ENCODE data around the gene KANK4. TPM values are rescaled to one million over a fixed set of nuclear protein-coding genes. Genes with fewer than 3 reads are reported as not detected.

KANK4 gene
- total RNA-seq, 1 donor from 2014 or later = not detected

DNA sequence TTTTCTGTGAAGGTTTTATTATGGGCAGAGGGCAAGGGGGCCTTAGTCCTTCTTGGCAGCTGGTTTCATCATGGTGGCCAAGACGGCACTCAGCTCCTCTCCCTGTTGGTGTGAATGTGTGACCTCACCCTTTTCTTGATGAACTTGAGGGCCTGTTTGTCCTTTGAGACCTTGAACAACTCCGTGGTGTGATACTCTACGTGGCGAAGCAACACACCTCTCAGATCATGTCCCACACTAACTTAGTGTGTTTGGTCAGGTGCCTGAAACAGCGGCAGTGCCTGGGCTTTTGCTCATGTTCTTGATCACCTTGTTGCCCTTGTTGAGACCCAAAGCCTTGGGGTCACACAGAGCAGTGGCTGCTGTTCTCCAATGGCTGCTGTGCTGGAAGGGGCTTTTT is 111.1 kb downstream of the KANK4 start:
- Mint-ChIP-seq H3K4me3 (no peak overlapping the region), H3K36me3 (ENCODE audit: low read depth) (no peaks in the 10 kb centered on the region)
- POLR2A ChIA-PET = no interaction called here

DNA sequence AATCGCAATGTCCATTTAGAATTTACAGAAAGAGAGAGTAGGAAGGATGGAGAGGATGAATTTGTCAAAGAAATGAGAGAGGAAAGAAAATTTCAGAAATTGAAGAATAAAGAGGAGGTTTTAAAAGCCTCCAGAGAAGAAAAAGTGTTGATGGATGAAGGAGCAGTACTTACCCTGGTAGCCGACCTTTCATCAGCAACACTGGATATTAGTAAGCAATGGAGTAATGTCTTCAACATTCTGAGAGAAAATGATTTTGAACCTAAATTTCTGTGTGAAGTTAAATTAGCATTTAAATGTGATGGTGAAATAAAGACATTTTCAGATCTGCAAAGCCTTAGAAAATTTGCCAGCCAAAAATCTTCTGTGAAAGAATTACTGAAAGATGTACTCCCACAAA is 112.0 kb downstream of the KANK4 start:
- H3K27ac Mint-ChIP-seq = no peak overlapping the region
- H3K4me1 Mint-ChIP-seq = no peaks in the 10 kb centered on the region
- H3K9me3 Mint-ChIP-seq = peaks cover 17% of the 10 kb centered on the region
- intact Hi-C loops (cut with micrococcal nuclease) = no loop called here
- no peak for DNase-seq
- CTCF ChIA-PET = no interaction called here
- no peak for TF ChIP-seq CTCF (IDR thresholded peaks at IDR 0.05)
- H3K36me3 Mint-ChIP-seq (ENCODE audit: low read depth) = no peaks in the 10 kb centered on the region
- no peak overlapping the region for H3K4me3 Mint-ChIP-seq
- POLR2A ChIA-PET = no interaction called here
- no peaks in the 10 kb centered on the region for H3K27me3 Mint-ChIP-seq
- ATAC-seq (ENCODE audit: low read depth) = no peak

More for the DNA sequence above, 111.1 kb downstream of the KANK4 start:
- intact Hi-C loops (cut with micrococcal nuclease) = no loop called here
- no peak for TF ChIP-seq CTCF (IDR thresholded peaks at IDR 0.05)
- ATAC-seq (ENCODE audit: low read depth) (no peak), DNase-seq (no peak)
- CTCF ChIA-PET = no interaction called here
- Mint-ChIP-seq H3K27me3 (no peaks in the 10 kb centered on the region), H3K27ac (no peak overlapping the region), H3K4me1 (no peaks in the 10 kb centered on the region), H3K9me3 (peaks cover 17% of the 10 kb centered on the region)

- ChIA-PET POLR2A (no interaction called here), CTCF (no interaction called here)
- Mint-ChIP-seq H3K4me1 (no peaks in the 10 kb centered on the region), H3K4me3 (no peak overlapping the region), H3K27ac (no peak overlapping the region), H3K36me3 (ENCODE audit: low read depth) (no peaks in the 10 kb centered on the region), H3K9me3 (no peaks in the 10 kb centered on the region), H3K27me3 (peaks cover 20% of the 10 kb centered on the region)
- ATAC-seq (ENCODE audit: low read depth) (no peak), DNase-seq (no peak)
- TF ChIP-seq CTCF (IDR thresholded peaks at IDR 0.05) = no peak
- intact Hi-C loops (cut with micrococcal nuclease) = no loop called here
Observed at GRCh38 chr1:62198781-62199125, 120.5 kb downstream of the KANK4 start.

- POLR2A ChIA-PET = no interaction called here
Observed at GRCh38 chr1:62198069-62198780, 121.0 kb downstream of the KANK4 start.

DNA sequence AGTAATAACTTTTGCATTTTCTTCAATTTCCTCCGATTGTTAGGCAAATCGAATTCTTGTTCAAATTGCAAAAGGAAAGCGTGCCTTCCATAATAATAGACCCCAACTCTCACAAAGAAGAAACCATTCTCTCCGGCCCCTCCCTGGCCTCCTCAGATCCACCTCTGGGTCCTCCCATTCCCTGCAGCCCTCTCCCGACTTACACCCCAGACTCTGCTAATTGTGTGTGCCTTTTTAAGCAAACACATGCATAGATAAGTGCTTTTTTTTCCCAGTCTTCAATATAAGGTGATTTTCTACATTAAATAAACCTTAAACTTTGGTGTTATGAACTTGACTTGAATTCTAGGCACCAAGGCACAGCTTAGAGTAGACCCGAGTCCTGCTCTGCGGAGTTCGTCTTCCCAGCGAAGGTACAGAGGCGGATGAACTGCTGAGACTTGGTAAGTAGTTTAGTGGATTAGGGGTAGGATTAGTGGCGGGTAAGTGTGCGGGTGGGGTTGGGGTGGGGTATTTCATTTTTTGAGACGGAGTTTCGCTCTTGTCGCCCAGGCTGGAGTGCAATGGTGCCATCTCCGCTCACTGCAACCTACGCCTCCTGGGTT is 123.0 kb downstream of the KANK4 start:
- Mint-ChIP-seq H3K9me3 (no peaks in the 10 kb centered on the region), H3K27ac (no peak overlapping the region), H3K4me3 (no peak overlapping the region), H3K4me1 (no peaks in the 10 kb centered on the region), H3K27me3 (peaks cover 31% of the 10 kb centered on the region), H3K36me3 (ENCODE audit: low read depth) (no peaks in the 10 kb centered on the region)
- no peak for ATAC-seq (ENCODE audit: low read depth)
- POLR2A ChIA-PET = no interaction called here
- intact Hi-C loops (cut with micrococcal nuclease) = no loop called here
- CTCF ChIA-PET = no interaction called here
- TF ChIP-seq CTCF (IDR thresholded peaks at IDR 0.05) = no peak
- no peak for DNase-seq

More at GRCh38 chr1:62198069-62198780, 121.0 kb downstream of the KANK4 start:
- no peaks in the 10 kb centered on the region for H3K4me1 Mint-ChIP-seq
- TF ChIP-seq CTCF (IDR thresholded peaks at IDR 0.05) = no peak
- no peaks in the 10 kb centered on the region for H3K36me3 Mint-ChIP-seq (ENCODE audit: low read depth)
- H3K27me3 Mint-ChIP-seq = peaks cover 25% of the 10 kb centered on the region
- CTCF ChIA-PET = no interaction called here
- no peak for DNase-seq
- ATAC-seq (ENCODE audit: low read depth) = no peak
- H3K4me3 Mint-ChIP-seq = no peak overlapping the region
- no peaks in the 10 kb centered on the region for H3K9me3 Mint-ChIP-seq
- intact Hi-C loops (cut with micrococcal nuclease) = no loop called here
- no peak overlapping the region for H3K27ac Mint-ChIP-seq
